Spleen (tissue), 11 donors: Measurements from ENCODE around the gene JCHAIN. TPM values are rescaled to one million over a fixed set of nuclear protein-coding genes. Genes with fewer than 3 reads are reported as not detected.

Experiments
- DNase-seq: peaks from one replicate; pipeline ENCODE4 v3.0.0-alpha.2; 2020
- H3K27ac ChIP-seq, 8 donors: fragments of 200-600 bp; sonication (generic) in 7 of 8; 1 replicate in 4 of 8; 2 replicates in 4 of 8; pipeline versions ENCODE4 v1.5.0 to v1.8.0; 2016 to 2021; ENCODE audit warnings: inconsistent platforms in 4 of 8, mild to moderate bottlenecking in 4 of 8, moderate library complexity in 1 of 8
- H3K27me3 ChIP-seq, 7 donors: fragments of 200-600 bp; sonication (generic) in 6 of 7; replicated peaks in 1 of 7; 1 replicate in 4 of 7; 2 replicates in 3 of 7; pipeline versions ENCODE4 v1.5.0 to v1.8.0; 2016 to 2021; ENCODE audit warnings: inconsistent platforms in 3 of 7, mild to moderate bottlenecking in 1 of 7
- H3K36me3 ChIP-seq, 6 donors: fragments of 200-600 bp; sonication (generic) in 5 of 6; 1 replicate in 4 of 6; 2 replicates in 2 of 6; pipeline versions ENCODE4 v1.5.0 to v1.8.0; 2016 to 2021; ENCODE audit warnings: inconsistent platforms in 2 of 6
- H3K4me1 ChIP-seq, 6 donors: fragments of 200-600 bp; sonication (generic) in 5 of 6; 1 replicate in 3 of 6; 2 replicates in 3 of 6; pipeline versions ENCODE4 v1.5.0 to v1.8.0; 2016 to 2021; ENCODE audit warnings: inconsistent platforms in 3 of 6
- H3K4me3 ChIP-seq, 8 donors: fragments of 200-600 bp; sonication (generic) in 7 of 8; 1 replicate in 4 of 8; 2 replicates in 4 of 8; pipeline versions ENCODE4 v1.5.0 to v1.8.0; 2016 to 2021; ENCODE audit warnings: inconsistent platforms in 4 of 8, mild to moderate bottlenecking in 4 of 8, moderate library complexity in 2 of 8
- H3K9me3 ChIP-seq, 8 donors: fragments of 200-600 bp; sonication (generic) in 7 of 8; 1 replicate in 4 of 8; 2 replicates in 4 of 8; pipeline versions ENCODE4 v1.5.0 to v1.8.0; 2016 to 2021; ENCODE audit warnings: inconsistent platforms in 4 of 8
- POLR2A ChIP-seq, 3 donors: fragments of 450-650 bp; IDR thresholded peaks; one replicate each; pipeline ENCODE4 v1.5.1; 2017; ENCODE audit warnings: antibody characterized with exemption in 3 of 3, mild to moderate bottlenecking in 1 of 3
- POLR2AphosphoS5 ChIP-seq, 3 donors: sonication (generic); formaldehyde crosslinking; IDR thresholded peaks; one replicate each; pipeline ENCODE4 v1.5.1; 2017; ENCODE audit warnings: antibody characterized with exemption in 3 of 3
- WGBS, 5 donors: extraction: QIAGEN DNeasy Blood & Tissue Kit in 3 of 5; methylation state at CpG; one replicate each; pipeline versions ENCODE4 v1.1.5 to v1.1.7; 2013 to 2018; 5-methylcytosine and 5-hydroxymethylcytosine counted together
- intact Hi-C: fragments of 100-400 bp; cut with DNase I; formaldehyde crosslinking; loops from one replicate; pipeline ENCODE4 v1.15.0; 2023; ENCODE audit warnings: low total_unique reads
- polyA plus RNA-seq, 3 donors: library from polyadenylated mRNA; stranded (reverse); fragments of 200-250 nt; gene quantifications; one replicate each; pipeline ENCODE4 v1.2.1, GENCODE V29; 2013
- total RNA-seq, 7 donors: library from RNA; depleted of rRNA in 3 of 7; stranded (reverse); fragments of >200 nt in 3 of 7; fragmentation: NEBNext Ultra II Directional in 4 of 7; extraction: Animal tissue kit (Norgen Biotek cat#: 25700) in 4 of 7; gene quantifications; one replicate each; pipeline versions ENCODE4 v1.1.0 to v1.2.1, GENCODE V29; 2016 to 2021
- TF ChIP-seq, protein P1 (sequence below), 11 experiments: fragments of 200-600 bp in 7 of 11; fragments of 450-650 bp in 4 of 11; sonication (generic) in 4 of 11; IDR thresholded peaks in 8 of 11; conservative IDR thresholded peaks in 3 of 11; 1 replicate in 7 of 11; 2 replicates in 4 of 11; pipeline versions ENCODE4 v1.4.0 to v1.8.0; 2016 to 2021; ENCODE audit warnings: antibody characterized with exemption in 11 of 11, inconsistent platforms in 4 of 11, mild to moderate bottlenecking in 1 of 11
- donor health status: healthy with polysubstance abuse.
- donor health status: DM: no; HTN: no; CAD: no; lungs with moderate emphysema.
- donor health status: DM: no; HTN: no; CAD: no.
- donor health status: Bipolar disorder and iron deficiency.
- donor health status: healthy.
- donor health status: DM: no; HTN: no; CAD: no.
- donor health status: DM: yes; HTN: yes; CAD: no.

JCHAIN gene
- total and polyA plus RNA-seq, 10 donors: 64.8 to 1,125 (median 383) TPM

DNA sequence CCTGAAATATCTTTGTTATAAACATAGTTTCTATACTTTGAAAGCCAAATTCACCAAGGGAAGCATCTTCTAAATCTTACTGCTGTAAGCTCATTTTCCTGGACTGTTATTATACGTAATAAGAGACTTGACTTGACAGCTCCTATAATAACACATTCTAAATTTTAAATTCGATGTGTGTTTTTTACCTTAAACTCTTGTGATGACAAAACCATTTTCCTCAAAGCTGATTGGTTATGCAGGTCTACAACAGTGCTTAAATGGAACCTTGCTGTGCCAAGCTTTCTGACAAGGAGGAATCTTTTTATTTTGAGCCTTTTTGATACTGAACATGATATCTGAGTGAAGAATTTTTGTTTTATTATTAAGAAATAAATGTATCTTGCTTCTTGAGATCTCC, 37.9 kb downstream of the JCHAIN start, which contains the start of gene ENAM:
ENAM (plus strand) TSS at position 301 of the 400 bp plus-strand sequence. CDS start 757 bp downstream, outside the sequence.
- intact Hi-C loops: no loop called here
- H3K36me3 ChIP-seq: no peaks in the 10 kb centered on the region
- H3K27me3 ChIP-seq: no peaks in the 10 kb centered on the region
- no peaks in the 10 kb centered on the region for H3K4me1 ChIP-seq
- 88 to 94% (median 91%) methylated on average over 2 of the region's 2 CpGs for WGBS, 5 donors
- no peak within 1 kb of the TSS for H3K27ac ChIP-seq
- no peaks in the 10 kb centered on the region for H3K9me3 ChIP-seq
- TF ChIP-seq, protein P1, sequence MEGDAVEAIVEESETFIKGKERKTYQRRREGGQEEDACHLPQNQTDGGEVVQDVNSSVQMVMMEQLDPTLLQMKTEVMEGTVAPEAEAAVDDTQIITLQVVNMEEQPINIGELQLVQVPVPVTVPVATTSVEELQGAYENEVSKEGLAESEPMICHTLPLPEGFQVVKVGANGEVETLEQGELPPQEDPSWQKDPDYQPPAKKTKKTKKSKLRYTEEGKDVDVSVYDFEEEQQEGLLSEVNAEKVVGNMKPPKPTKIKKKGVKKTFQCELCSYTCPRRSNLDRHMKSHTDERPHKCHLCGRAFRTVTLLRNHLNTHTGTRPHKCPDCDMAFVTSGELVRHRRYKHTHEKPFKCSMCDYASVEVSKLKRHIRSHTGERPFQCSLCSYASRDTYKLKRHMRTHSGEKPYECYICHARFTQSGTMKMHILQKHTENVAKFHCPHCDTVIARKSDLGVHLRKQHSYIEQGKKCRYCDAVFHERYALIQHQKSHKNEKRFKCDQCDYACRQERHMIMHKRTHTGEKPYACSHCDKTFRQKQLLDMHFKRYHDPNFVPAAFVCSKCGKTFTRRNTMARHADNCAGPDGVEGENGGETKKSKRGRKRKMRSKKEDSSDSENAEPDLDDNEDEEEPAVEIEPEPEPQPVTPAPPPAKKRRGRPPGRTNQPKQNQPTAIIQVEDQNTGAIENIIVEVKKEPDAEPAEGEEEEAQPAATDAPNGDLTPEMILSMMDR (IDR thresholded peaks at IDR 0.05 in 8 of 11, conservative IDR thresholded peaks at IDR 0.05 in 3 of 11): no peak
- TF ChIP-seq POLR2AphosphoS5 (IDR thresholded peaks at IDR 0.05): no peak
- no peak for TF ChIP-seq POLR2A (IDR thresholded peaks at IDR 0.05)
- H3K4me3 ChIP-seq: no peak within 1 kb of the TSS
- no peak for DNase-seq

DNA sequence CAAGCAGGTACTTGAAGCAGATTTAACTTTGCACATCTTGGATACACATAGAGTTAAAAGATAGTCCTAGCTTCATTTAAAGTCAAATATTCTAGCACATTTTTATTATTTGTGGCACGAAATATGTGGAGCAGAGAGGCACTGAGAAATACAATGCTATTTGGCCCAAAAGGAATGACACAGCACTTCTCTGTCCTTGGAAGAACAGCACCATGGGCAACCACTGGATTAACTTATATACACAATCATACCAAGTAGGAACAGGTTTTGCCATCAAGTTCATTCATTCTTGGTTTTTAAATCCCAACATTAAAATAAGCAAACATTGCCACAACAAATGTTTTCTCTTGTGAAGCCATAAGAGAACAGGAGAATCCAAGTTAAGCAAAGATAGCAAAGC, 38.7 kb downstream of the JCHAIN start:
- H3K9me3 ChIP-seq: no peaks in the 10 kb centered on the region
- 74 to 88% (median 83%) methylated on average over 1 of the region's 1 CpG for WGBS, 5 donors
- H3K27ac ChIP-seq: no peak overlapping the region
- intact Hi-C loops: no loop called here
- H3K27me3 ChIP-seq: no peaks in the 10 kb centered on the region
- H3K4me1 ChIP-seq: no peaks in the 10 kb centered on the region
- TF ChIP-seq, protein P1 (IDR thresholded peaks at IDR 0.05 in 8 of 11, conservative IDR thresholded peaks at IDR 0.05 in 3 of 11): no peak
- TF ChIP-seq POLR2AphosphoS5 (IDR thresholded peaks at IDR 0.05): no peak
- TF ChIP-seq POLR2A (IDR thresholded peaks at IDR 0.05): no peak
- DNase-seq: no peak
- no peak overlapping the region for H3K4me3 ChIP-seq
- no peaks in the 10 kb centered on the region for H3K36me3 ChIP-seq

DNA sequence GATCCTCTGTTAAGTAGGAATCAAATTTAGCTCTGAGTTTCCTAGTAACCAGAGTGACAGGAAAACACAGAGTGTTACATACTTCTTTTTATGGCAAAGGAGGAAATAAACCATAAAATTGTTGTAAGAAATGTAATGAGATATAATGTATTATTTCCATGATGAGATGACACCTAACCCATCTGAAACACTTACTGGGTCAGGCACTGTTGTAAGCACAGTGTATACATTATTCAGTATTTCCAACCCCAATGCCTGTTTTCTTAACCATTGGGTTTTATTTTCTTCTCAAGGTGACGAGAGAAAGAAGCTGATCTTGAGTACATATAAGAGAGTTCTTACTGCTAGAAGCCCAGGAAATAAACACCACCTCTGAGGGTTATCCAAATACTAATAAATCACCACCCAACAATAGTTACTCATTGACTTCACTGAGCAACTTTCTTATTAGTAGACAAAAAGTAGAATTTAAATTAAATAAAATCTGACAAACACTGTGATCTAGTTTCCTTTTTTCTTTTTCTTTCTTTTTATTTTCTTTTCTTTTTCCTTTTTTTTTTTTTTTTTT, 42.0 kb downstream of the JCHAIN start:
- intact Hi-C loops: no loop called here
- TF ChIP-seq, protein P1 (IDR thresholded peaks at IDR 0.05 in 8 of 11, conservative IDR thresholded peaks at IDR 0.05 in 3 of 11): no peak
- TF ChIP-seq POLR2AphosphoS5 (IDR thresholded peaks at IDR 0.05) (no peak), POLR2A (IDR thresholded peaks at IDR 0.05) (no peak)
- WGBS, 5 donors: 64 to 78% (median 74%) methylated on average over 1 of the region's 1 CpG

DNA sequence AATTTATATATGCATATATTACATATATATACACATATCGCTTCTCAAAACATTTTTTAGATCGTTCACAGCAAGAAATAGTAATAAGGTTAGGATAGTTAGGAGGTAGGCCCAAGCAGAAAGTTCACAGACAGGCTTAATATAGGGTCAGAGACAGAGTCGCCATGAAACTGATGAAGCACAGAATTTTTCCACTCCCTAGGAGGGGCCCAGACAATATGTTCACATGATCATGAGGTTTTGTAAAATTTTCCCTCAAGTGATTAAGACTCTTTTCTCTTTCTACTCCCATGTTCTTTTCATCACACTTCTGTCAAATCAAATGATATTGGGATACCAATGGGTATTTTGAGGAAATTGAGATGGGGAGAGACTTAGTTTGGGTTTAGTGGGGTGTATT, 43.0 kb downstream of the JCHAIN start:
- Histone ChIP-seq H3K36me3 (no peaks in the 10 kb centered on the region), H3K27ac (no peak overlapping the region), H3K4me3 (no peak overlapping the region), H3K4me1 (no peaks in the 10 kb centered on the region), H3K27me3 (no peaks in the 10 kb centered on the region), H3K9me3 (peaks cover 0 to 7% (median 0%) of the 10 kb centered on the region in 8 donors)
- intact Hi-C loops: no loop called here
- TF ChIP-seq, protein P1 (IDR thresholded peaks at IDR 0.05 in 8 of 11, conservative IDR thresholded peaks at IDR 0.05 in 3 of 11): no peak
- no peak for TF ChIP-seq POLR2A (IDR thresholded peaks at IDR 0.05)
- no peak for TF ChIP-seq POLR2AphosphoS5 (IDR thresholded peaks at IDR 0.05)
- 93 to 97% (median 95%) methylated on average over 3 of the region's 3 CpGs for WGBS, 5 donors
- DNase-seq: no peak

More for the DNA sequence above, 42.0 kb downstream of the JCHAIN start:
- DNase-seq: no peak
- Histone ChIP-seq H3K4me3 (no peak overlapping the region), H3K27me3 (no peaks in the 10 kb centered on the region), H3K36me3 (no peaks in the 10 kb centered on the region), H3K9me3 (peaks cover 0 to 1% (median 0%) of the 10 kb centered on the region in 8 donors), H3K4me1 (no peaks in the 10 kb centered on the region), H3K27ac (no peak overlapping the region)
